Stimulated activated CD8-positive, alpha-beta memory T cell treated with anti-CD3 and anti-CD28 coated beads, Interleukin-12 subunit alpha, Interleukin-12 subunit beta, amount 100 ng/mL, for 24 hours (primary cell): Measurements from ENCODE around the gene AMZ1.
"Not testable (repeated sequence)": the region's sequence is repeated elsewhere in the genome, so short reads cannot be mapped to it uniquely, and the experiment has no call there.

ENCODE experiments used
- DNase-seq: peaks from one replicate; pipeline ENCODE4 v3.0.0-alpha.2; 2020; ENCODE audit errors: extremely low read depth

The AMZ1 gene

DNA sequence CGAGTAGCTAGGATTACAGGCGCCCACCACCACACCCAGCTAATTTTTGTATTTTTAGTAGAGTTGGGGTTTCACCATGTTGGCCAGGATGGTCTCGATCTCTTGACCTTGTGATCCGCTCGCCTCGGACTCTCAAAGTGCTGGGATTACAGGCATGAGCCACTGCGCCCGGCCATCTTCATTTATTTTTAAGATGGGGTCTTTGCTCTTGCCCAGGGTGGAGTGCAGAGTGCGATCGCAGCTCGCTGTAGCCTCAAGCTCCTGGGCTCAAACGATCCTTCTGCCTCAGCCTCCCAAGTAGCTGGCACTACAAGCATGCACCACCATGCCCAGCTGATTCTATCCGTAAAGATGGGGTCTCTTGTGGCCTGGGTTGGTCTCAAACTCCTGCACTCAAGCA lies 39.2 kb downstream of the AMZ1 start:
- not testable (repeated sequence) for DNase-seq

- no peak for DNase-seq
Measured at GRCh38 chr7:2728316-2729030, 40.5 kb downstream of the AMZ1 start.

DNA sequence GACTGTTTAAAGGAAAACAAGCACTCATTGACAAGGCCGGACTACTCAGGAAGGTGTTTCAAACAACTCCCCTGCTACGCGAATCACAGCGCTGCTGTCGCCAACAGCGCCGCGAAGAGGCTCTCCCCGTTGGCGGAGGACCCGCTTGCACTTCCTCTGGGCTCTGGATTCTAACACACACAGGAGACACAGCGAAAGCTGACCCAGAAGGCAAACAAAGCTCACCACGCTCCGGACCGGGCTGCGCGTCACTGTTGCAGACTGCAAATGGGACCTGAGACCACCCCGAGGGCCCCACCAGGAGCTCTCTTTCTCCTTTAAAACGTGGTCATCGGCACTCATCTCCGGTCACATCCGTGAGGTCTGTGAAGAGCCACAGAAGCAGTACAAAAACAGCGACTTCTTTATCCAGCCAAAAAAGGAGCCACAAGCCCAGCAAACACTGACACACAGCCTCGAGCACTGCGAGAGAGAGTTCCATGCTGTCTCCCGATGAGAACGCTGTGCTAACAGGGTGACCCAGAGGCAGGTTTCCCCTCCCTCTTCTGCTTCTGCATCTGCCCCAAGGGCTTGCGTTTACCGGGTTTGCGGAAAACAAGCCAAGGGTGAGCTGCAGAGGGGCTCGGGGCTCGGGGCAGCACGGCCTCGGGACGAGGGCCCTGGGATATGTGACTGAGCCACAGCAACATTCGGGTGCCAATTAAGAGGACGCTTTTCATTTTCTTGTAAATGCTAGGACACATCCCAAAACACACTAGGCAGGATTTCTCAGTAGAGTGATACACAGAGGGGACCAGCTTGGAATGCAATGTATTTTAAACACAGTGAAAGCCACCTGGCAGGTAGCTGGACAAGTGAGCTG lies 41.3 kb downstream of the AMZ1 start:
- DNase-seq: no peak

DNA sequence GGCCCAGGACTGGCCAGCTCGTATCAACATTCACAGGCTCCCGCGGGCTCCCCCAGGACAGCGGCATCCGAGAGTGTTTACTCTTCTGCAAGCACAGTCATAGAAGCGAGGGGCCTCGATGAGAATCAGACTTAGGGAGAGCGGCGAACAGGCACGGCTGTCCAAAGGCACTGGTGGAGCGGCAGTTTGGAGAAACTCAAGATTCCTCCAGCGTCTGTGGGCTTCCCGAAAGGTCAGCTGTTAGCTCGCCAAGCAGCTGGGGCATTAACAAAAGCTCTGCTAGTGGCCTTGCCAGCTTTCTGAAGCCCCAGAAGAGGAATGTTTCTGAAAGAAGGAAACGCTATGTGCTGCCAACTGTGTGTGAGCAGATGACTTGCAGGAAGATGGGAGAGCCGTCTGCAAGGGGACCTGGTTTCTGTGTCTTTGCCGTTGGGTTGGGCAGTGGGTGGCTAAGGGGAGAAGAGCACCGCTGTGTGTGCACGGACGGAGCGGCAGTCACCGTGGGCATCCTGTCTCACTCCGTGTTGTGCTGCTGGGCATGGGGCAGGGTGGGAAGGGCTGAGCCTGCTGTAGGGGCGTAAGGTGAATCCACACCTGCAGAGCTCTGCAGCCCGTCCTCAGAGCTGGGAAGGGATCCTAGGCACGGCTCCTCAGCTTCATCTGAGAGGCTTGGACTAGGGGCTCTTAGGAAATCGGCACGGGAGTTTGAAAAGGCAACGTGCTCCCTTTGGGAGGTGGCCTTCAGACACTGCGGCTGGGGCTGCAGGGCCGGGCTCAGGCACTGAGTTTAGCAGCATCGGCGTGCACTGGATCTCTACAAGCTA lies 42.1 kb downstream of the AMZ1 start:
- no peak for DNase-seq

- DNase-seq: no peak
Measured at GRCh38 chr7:2730846-2731770, 43.1 kb downstream of the AMZ1 start.

DNA sequence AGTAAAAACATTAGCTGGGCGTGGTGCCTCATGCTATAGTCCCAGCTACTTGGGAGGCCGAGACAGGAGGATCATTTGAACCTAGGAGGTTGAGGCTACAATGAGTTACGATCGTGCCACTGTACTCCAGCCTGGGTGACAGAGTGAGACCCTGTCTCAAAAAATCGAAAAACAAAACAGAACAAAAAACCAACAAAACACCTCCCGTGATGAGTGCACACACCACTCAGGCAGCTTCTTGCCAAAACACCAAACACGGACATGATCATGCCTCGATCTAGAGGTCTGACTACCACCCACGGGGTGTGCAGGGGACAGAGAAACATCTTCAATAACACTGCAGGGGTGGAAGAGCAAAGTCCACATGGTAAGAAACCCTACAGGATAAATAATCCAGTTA lies 44.4 kb downstream of the AMZ1 start:
- no peak for DNase-seq

DNA sequence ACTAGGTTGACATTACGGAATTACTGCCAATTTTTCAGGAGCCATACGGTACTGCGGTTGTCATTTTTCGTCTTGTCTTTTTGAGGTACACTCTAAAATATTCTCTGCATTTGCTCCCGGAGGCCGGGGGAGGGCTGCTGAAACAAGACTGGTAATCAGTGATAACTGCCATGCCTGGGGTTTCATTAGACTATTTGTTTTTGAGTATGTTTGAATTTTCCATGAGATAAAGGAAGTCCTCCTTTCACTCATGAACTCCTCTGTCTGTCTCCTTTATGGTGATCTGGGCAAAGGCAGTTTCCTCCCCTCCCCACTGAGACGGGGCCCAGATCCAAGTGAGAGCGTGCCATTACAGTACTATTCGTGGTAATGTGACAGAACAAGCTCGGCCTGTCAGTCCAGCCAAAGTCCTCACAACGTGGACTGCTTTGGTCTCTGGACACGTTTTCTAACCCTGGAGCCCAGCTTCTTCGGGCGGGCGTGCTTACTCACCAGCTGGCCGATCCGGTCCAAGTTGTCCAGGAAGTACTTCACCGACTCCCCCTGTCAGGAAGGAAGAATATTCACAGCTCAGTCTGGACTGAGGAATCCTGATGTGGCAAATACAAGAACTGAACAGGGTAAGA lies 45.1 kb downstream of the AMZ1 start:
- no peak for DNase-seq

DNA sequence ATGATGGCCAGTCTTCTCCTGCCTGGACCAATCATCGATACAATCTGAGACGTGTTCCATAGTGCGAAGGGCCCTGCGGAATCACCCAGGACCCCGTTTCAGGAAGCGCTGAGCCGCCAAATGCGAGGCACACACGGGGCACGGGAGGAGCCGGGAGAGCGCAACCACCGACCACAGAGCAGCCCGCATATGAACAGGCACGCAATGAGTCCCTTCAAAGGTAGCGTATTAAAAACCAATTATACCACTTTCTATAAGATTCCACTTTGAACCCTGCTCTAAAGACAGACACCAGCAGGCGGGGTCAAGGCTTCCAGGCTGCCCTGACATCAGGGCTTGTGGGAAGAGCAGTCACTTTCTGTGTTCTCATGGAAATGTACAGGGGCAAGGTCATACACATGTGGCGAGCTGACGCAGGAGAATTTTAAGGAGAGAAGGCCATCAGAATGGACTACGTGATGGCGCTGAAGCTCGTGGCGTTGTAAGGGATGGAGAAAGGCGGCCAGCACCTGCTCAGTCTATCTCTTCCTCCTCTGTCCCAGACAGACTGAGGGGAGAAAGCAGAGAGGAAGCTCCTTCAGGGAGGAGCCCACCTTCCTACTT lies 46.2 kb downstream of the AMZ1 start:
- DNase-seq: no peak

DNA sequence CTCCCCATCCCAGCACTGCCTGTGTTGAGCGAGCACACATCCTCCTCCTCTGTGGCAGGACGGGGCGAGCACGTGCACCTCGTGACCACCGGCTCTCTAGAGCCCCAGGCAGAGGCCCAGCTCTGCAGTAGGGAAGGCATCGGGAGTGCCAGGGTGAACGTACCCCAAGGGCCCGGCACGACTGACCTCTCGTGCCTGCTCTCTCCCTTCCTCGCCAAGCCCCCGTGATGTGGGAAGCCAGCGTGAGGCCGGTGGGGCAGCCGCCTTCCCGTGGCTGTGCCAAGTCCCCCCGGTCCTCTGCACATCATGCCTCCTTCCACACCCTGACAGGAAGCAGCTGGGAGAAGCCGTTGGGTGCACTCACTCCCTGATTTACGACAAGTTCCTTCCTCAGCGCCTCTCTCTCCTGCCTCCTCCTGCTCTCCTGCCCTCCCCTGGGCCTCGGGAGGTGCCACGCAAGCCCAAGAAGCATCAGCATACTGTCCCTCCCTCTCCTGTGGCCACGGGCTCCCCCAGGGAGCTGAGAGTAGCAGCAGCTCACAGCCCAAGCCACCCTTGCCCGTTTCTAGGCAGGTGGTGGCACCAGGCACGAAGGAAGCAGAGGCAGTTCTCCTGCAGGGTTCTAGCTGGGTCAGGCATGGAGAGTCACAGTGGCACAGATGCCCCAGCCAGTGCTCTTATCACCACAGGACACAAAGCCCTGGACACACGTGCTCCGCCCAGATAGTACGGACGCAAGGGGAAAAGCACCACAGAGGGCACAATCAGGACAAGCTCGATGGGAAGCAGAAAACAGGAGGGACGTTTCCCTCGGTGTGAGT lies 47.0 kb downstream of the AMZ1 start:
- DNase-seq: no peak

- DNase-seq: no peak
Measured at GRCh38 chr7:2735744-2736143, 47.7 kb downstream of the AMZ1 start.

GRCh38 chr7:2736411-2736914 lies 48.5 kb downstream of the AMZ1 start:
- no peak for DNase-seq

GRCh38 chr7:2737005-2737743 lies 49.2 kb downstream of the AMZ1 start:
- DNase-seq: not testable (repeated sequence)

DNA sequence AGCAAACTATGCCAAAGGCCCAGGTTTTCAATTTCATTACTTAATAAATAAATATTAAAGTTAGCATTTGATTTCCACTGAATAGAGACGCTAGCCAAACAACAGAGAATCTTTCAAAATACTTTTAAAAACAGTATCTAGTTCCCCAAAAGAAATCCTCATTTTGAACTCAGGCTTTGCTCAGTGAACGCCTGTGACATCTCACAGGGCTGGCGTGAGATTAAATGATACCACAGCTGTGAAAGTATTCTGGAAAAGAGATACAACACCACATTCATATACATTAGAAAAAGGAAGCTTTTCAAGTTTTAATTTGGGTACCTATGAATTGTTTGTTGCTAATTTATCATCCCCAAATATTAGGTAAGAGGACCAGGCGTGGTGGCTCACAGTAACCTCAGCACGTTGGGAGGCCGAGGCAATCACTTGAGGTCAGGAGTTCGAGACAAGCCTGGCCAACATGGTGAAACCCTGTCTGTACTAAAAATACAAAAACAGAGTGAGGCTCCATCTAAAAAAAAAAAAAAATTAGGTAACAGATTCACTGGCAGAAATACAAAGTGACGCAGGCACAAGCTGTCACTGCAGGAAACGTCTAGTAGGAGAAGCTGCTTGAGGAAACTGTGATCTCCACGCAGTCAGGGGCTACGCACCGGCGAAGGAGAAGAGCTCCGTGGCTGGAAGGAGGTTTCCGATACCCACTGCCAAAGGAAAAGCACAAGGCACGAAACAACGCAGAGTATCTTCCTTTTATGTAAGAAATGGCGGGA lies 50.0 kb downstream of the AMZ1 start:
- no peak for DNase-seq

GRCh38 chr7:2738766-2739549 lies 51.0 kb downstream of the AMZ1 start:
- DNase-seq: no peak

GRCh38 chr7:2743523-2744185 lies 55.7 kb downstream of the AMZ1 start:
- DNase-seq: not testable (repeated sequence)

DNA sequence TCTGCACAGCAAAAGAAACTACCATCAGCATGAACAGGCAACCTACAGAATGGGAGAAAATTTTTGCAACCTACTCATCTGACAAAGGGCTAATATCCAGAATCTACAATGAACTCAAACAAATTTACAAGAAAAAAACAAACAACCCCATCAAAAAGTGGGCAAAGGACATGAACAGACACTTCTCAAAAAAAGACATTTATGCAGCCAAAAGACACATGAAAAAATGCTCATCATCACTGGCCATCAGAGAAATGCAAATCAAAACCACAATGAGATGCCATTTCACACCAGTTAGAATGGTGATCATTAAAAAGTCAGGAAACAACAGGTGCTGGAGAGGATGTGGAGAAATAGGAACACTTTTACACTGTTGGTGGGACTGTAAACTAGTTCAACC lies 60.7 kb downstream of the AMZ1 start:
- not testable (repeated sequence) for DNase-seq
